ENCODE results near the gene ACSL3.

Gene ACSL3

DNA sequence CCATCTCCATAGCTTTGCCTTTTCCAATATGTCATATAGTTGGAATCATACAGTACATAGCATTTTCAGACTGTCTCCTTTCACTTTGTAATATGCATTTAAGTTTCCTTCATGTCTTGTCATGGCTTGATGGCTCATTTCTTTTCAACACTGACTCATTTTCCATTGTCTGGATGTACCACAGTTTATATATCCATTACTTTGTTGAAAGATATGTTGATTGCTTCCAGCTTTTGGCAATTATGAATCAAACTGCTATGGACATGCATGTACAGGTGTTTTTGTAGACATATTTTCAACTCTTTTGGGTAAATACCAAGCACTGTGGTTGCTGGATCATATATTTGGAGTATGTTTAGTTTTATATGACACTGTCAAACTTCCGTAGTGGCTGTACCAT is 26.3 kb downstream of the ACSL3 start:
- H3K27ac ChIP-seq (ENCODE audit: low read length) = no peak overlapping the region
- H3K36me3 ChIP-seq (ENCODE audit: control insufficient read depth, low read depth, low read length) = no peaks in the 10 kb centered on the region
- no peak overlapping the region for H3K9ac ChIP-seq (ENCODE audit: low read length)
- H3K9me3 ChIP-seq (ENCODE audit: control insufficient read depth, low read depth, low read length) = no peaks in the 10 kb centered on the region
- H3K4me3 ChIP-seq (ENCODE audit: low read length) = no peak overlapping the region
- peaks cover 17% of the 10 kb centered on the region for H3K4me1 ChIP-seq (ENCODE audit: control insufficient read depth, low read depth, low read length)
- no peaks in the 10 kb centered on the region for H3K27me3 ChIP-seq (ENCODE audit: control insufficient read depth, insufficient read depth, low read length)

DNA sequence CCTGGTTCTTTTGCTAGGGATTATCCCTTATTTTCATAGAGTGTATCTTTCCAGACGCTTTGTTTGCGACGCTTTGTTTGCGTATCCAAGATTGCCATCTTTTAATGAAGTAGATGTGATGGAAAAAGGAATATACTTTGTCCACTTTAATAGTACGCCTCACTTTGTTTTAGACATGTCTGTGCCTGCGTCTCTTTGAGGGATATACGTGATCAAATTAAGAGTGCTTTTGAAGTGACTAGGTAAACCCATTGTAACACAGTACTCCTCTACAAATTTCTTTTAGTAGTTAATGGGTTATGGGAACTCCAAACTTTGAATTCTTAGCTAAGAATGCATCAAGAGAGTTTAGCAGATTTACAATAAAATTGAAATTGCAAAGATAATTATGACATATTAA is 27.9 kb downstream of the ACSL3 start:
- H3K36me3 ChIP-seq (ENCODE audit: control insufficient read depth, low read depth, low read length) = no peaks in the 10 kb centered on the region
- H3K4me1 ChIP-seq (ENCODE audit: control insufficient read depth, low read depth, low read length) = peaks cover 32% of the 10 kb centered on the region
- no peak overlapping the region for H3K9ac ChIP-seq (ENCODE audit: low read length)

DNA sequence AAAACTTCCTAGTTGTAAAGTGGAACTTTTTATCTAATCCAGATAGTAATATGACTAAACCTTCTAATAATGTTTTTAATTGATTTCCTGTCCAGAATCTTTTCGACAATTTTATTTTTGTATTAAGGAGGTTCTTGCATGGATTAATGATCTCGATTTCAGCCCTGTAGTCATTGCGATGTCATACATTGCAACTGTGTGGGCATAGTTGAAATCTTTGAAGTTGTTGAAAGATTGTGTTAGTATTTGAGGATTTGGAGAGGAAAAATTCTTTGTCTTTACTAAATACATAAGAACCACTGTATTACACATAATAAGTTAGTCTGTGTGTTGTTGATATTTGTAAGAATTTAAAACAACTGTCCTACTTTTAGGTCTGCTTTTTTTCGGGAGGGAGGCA is 31.1 kb downstream of the ACSL3 start:
- peaks cover 23% of the 10 kb centered on the region for H3K4me1 ChIP-seq (ENCODE audit: control insufficient read depth, low read depth, low read length)
- no peaks in the 10 kb centered on the region for H3K9me3 ChIP-seq (ENCODE audit: control insufficient read depth, low read depth, low read length)
- H3K4me3 ChIP-seq (ENCODE audit: low read length) = no peak overlapping the region
- H3K9ac ChIP-seq (ENCODE audit: low read length) = no peak overlapping the region
- H3K27ac ChIP-seq (ENCODE audit: low read length) = no peak overlapping the region
- no peaks in the 10 kb centered on the region for H3K27me3 ChIP-seq (ENCODE audit: control insufficient read depth, insufficient read depth, low read length)
- no peaks in the 10 kb centered on the region for H3K36me3 ChIP-seq (ENCODE audit: control insufficient read depth, low read depth, low read length)

More for the DNA sequence above, 27.9 kb downstream of the ACSL3 start:
- Histone ChIP-seq H3K9me3 (ENCODE audit: control insufficient read depth, low read depth, low read length) (no peaks in the 10 kb centered on the region), H3K27me3 (ENCODE audit: control insufficient read depth, insufficient read depth, low read length) (no peaks in the 10 kb centered on the region), H3K4me3 (ENCODE audit: low read length) (no peak overlapping the region), H3K27ac (ENCODE audit: low read length) (no peak overlapping the region)

DNA sequence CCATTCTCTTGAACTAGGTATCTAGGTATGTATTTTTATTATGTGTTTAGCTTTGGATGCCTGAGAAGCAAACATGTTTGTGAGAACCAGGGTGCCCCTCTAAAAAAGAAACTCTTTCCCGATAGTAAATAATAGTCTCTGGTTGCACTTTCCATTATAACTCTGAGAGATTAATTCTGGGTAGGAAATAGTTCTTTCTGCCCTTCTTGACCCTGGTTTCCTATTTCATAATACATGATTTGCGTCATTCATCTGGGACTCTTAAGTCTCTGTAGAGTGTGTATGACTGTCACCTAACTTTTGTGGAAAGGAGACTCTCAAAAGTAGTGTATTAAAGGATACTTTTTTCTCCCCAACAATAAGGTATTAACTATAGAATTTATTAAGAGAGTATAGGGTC is 31.5 kb downstream of the ACSL3 start:
- Histone ChIP-seq H3K36me3 (ENCODE audit: control insufficient read depth, low read depth, low read length) (no peaks in the 10 kb centered on the region), H3K9me3 (ENCODE audit: control insufficient read depth, low read depth, low read length) (no peaks in the 10 kb centered on the region), H3K27ac (ENCODE audit: low read length) (no peak overlapping the region), H3K9ac (ENCODE audit: low read length) (no peak overlapping the region), H3K4me1 (ENCODE audit: control insufficient read depth, low read depth, low read length) (peaks cover 23% of the 10 kb centered on the region), H3K4me3 (ENCODE audit: low read length) (no peak overlapping the region), H3K27me3 (ENCODE audit: control insufficient read depth, insufficient read depth, low read length) (no peaks in the 10 kb centered on the region)

DNA sequence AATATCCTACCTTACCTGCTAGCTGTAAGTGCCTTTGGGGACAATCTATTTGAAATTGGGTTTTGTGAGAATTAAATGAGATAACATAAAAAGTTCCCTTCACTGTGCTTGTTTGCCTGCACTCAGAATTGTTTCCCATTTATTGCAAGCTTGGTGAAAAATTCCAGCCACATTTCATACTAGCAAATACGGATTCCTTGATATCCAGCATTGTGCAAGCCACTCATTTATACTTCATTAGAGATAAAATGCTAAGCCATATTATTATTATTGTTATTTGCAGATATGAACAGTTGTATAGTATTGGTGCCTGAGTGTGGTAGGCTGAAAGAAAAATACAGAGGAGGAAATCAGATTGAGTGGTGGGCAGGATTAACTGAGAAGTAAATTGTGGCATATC is 31.9 kb downstream of the ACSL3 start:
- Histone ChIP-seq H3K9me3 (ENCODE audit: control insufficient read depth, low read depth, low read length) (no peaks in the 10 kb centered on the region), H3K4me1 (ENCODE audit: control insufficient read depth, low read depth, low read length) (peaks cover 23% of the 10 kb centered on the region), H3K27ac (ENCODE audit: low read length) (no peak overlapping the region), H3K27me3 (ENCODE audit: control insufficient read depth, insufficient read depth, low read length) (no peaks in the 10 kb centered on the region), H3K4me3 (ENCODE audit: low read length) (no peak overlapping the region), H3K9ac (ENCODE audit: low read length) (no peak overlapping the region), H3K36me3 (ENCODE audit: control insufficient read depth, low read depth, low read length) (no peaks in the 10 kb centered on the region)

DNA sequence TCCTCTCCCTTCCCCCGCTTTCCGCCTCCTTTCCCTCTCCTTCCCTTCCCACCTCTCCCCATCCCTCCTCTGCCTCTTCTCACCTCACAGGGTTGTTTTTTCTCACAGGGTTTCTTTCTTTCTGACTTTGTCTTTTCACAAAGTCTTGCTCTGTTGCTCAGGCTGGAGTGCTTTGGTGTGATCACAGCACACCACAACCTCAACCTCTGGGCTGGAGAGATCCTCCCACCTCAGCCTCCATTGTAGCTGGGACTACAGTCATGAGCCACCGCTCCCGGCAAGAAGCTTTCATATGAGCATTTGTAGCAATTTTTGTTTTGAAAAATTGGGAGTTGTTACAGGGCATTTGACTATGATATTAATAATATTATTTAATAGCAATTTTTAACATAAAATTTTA is 32.9 kb downstream of the ACSL3 start:
- Histone ChIP-seq H3K9me3 (ENCODE audit: control insufficient read depth, low read depth, low read length) (no peaks in the 10 kb centered on the region), H3K27ac (ENCODE audit: low read length) (no peak overlapping the region), H3K4me1 (ENCODE audit: control insufficient read depth, low read depth, low read length) (peaks cover 23% of the 10 kb centered on the region), H3K4me3 (ENCODE audit: low read length) (no peak overlapping the region), H3K9ac (ENCODE audit: low read length) (no peak overlapping the region), H3K27me3 (ENCODE audit: control insufficient read depth, insufficient read depth, low read length) (no peaks in the 10 kb centered on the region), H3K36me3 (ENCODE audit: control insufficient read depth, low read depth, low read length) (no peaks in the 10 kb centered on the region)

DNA sequence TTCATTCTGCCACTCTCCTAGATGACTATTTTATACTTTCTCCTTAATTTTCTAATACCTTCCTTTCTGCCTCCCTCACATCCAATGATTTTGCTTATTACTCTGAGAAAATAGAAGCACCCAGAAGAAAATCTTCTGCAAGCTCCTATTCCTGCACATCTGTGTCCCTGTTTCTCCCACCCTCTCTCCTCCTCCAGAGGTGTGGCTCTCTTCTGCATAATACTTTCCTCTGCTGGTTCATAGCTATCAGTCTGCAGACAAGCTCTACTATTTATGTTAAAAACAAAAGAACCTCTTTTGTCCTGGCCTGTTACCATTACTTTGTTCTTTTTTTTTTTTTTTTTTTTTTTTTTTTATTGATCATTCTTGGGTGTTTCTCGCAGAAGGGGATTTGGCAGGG is 34.3 kb downstream of the ACSL3 start:
- H3K27me3 ChIP-seq (ENCODE audit: control insufficient read depth, insufficient read depth, low read length) = no peaks in the 10 kb centered on the region
- no peaks in the 10 kb centered on the region for H3K9me3 ChIP-seq (ENCODE audit: control insufficient read depth, low read depth, low read length)
- H3K27ac ChIP-seq (ENCODE audit: low read length) = no peak overlapping the region
- H3K4me1 ChIP-seq (ENCODE audit: control insufficient read depth, low read depth, low read length) = peaks cover 24% of the 10 kb centered on the region
- H3K4me3 ChIP-seq (ENCODE audit: low read length) = no peak overlapping the region
- H3K36me3 ChIP-seq (ENCODE audit: control insufficient read depth, low read depth, low read length) = no peaks in the 10 kb centered on the region
- H3K9ac ChIP-seq (ENCODE audit: low read length) = no peak overlapping the region

DNA sequence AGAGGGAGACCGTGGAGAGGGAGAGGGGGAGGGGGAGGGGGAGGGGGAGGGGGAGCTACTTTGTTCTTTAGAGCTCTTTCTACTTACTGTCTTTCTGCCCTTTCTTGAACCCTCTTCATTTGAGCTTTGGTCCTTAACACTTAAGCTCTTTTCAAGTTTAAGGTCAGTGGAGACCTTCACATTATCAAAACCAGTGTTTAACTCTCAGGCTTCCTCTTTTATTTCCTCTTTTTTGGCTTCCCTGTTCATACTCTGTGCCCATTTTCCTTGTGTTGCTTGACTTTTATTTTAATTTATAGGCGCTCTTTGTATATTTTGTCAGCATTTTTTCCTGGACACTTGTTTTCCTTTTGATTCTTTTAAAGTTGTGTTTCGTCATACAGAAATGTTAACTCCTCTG is 37.1 kb downstream of the ACSL3 start:
- peaks cover 23% of the 10 kb centered on the region for H3K4me1 ChIP-seq (ENCODE audit: control insufficient read depth, low read depth, low read length)
- H3K27ac ChIP-seq (ENCODE audit: low read length) = no peak overlapping the region
- no peaks in the 10 kb centered on the region for H3K27me3 ChIP-seq (ENCODE audit: control insufficient read depth, insufficient read depth, low read length)
- H3K9ac ChIP-seq (ENCODE audit: low read length) = no peak overlapping the region
- H3K4me3 ChIP-seq (ENCODE audit: low read length) = no peak overlapping the region
- H3K9me3 ChIP-seq (ENCODE audit: control insufficient read depth, low read depth, low read length) = no peaks in the 10 kb centered on the region
- H3K36me3 ChIP-seq (ENCODE audit: control insufficient read depth, low read depth, low read length) = no peaks in the 10 kb centered on the region

DNA sequence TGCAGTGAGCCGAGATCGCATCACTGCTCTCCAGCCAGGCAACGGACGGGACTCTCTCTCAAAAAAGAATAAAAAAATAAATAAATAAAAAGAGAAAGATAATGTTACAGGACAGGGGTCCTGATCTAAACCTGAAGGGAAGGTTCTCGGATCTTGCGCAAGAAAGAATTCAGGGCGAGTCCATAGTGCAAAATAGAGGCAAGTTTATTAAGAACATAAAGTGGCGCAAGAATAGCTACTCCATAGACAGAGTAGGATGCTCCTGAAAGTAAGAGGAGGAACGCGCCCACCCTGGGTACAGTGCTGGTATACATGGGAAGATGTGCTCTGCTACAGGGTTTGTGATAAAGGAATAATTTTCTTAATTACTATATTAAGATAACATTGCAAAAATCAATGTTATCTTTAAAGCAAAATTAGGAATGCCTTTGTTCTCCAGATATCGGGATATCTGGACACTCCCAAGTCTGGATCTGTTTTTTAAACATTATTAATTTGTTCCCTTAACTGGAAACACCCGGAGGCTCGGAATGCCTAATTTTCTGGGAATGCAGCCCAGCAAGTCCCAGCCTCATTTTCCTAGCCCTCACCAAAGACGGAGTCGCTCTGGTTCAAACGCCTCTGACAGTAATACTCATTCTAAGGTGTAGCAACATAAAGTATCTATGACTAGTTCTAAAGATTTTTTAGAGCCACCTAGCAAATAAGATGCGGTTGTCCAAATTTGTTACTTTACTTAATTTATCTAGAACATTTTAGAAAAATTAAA is 38.8 kb downstream of the ACSL3 start:
- Histone ChIP-seq H3K9ac (ENCODE audit: low read length) (no peak overlapping the region), H3K27ac (ENCODE audit: low read length) (no peak overlapping the region), H3K4me3 (ENCODE audit: low read length) (no peak overlapping the region), H3K9me3 (ENCODE audit: control insufficient read depth, low read depth, low read length) (no peaks in the 10 kb centered on the region), H3K4me1 (ENCODE audit: control insufficient read depth, low read depth, low read length) (peaks cover 16% of the 10 kb centered on the region), H3K36me3 (ENCODE audit: control insufficient read depth, low read depth, low read length) (no peaks in the 10 kb centered on the region), H3K27me3 (ENCODE audit: control insufficient read depth, insufficient read depth, low read length) (no peaks in the 10 kb centered on the region)

DNA sequence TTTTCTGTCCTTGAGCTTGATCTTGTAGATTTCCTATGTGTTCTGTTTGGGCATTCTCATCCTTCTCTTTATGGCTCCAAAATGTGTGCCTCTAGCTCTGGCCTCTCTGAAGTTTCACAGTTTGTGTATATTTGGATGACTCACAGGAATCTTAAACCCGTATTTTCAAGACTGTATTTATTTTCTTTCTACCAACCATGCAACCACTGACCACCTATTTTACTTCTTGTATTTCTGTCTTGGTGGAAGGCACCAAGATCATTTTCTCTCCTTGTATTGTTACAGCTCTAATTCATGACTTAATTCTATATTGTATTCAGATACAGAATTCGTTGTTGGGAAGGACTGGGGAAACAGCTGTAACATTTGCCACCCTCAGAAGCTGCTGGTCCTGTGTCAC is 39.5 kb downstream of the ACSL3 start:
- no peaks in the 10 kb centered on the region for H3K9me3 ChIP-seq (ENCODE audit: control insufficient read depth, low read depth, low read length)

DNA sequence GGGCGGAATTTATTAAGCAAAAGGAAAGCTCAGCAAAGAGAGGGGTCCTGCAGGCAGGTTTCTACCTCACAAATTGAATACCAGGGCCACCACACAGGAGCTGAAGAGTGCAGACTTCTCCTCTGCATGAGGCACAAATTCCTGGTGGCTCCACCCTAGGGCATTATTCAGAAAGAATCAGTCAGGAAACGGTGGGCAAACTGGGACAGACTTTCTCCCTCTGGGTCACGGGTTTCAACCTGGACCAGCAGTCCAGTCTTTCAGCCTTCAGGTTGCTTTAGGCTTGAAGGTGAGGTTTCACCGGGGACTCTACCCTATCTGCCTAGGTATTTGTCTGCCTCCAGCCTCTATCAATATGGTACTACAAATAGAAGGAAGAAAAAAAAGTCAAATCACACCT is 41.8 kb downstream of the ACSL3 start:
- no peaks in the 10 kb centered on the region for H3K9me3 ChIP-seq (ENCODE audit: control insufficient read depth, low read depth, low read length)
- no peak overlapping the region for H3K9ac ChIP-seq (ENCODE audit: low read length)
- no peak overlapping the region for H3K27ac ChIP-seq (ENCODE audit: low read length)
- no peaks in the 10 kb centered on the region for H3K27me3 ChIP-seq (ENCODE audit: control insufficient read depth, insufficient read depth, low read length)
- H3K36me3 ChIP-seq (ENCODE audit: control insufficient read depth, low read depth, low read length) = no peaks in the 10 kb centered on the region
- no peak overlapping the region for H3K4me3 ChIP-seq (ENCODE audit: low read length)
- peaks cover 23% of the 10 kb centered on the region for H3K4me1 ChIP-seq (ENCODE audit: control insufficient read depth, low read depth, low read length)

More for the DNA sequence above, 39.5 kb downstream of the ACSL3 start:
- Histone ChIP-seq H3K36me3 (ENCODE audit: control insufficient read depth, low read depth, low read length) (no peaks in the 10 kb centered on the region), H3K4me1 (ENCODE audit: control insufficient read depth, low read depth, low read length) (peaks cover 16% of the 10 kb centered on the region), H3K9ac (ENCODE audit: low read length) (no peak overlapping the region), H3K27me3 (ENCODE audit: control insufficient read depth, insufficient read depth, low read length) (no peaks in the 10 kb centered on the region), H3K27ac (ENCODE audit: low read length) (no peak overlapping the region), H3K4me3 (ENCODE audit: low read length) (no peak overlapping the region)

Measured in iPS-18a (cell line).